ENCODE measurements around the gene LSG1. TPM values are rescaled to one million over a fixed set of nuclear protein-coding genes. Genes with fewer than 3 reads are reported as not detected.

LSG1 gene
- total RNA-seq, 2 experiments from 2014 or later, result 47.3 to 55.2 TPM

GRCh38 chr3:194592798-194593752 is 78.9 kb downstream of the LSG1 start:
- Mint-ChIP-seq H3K36me3 (no peaks in the 10 kb centered on the region), H3K9me3 (no peaks in the 10 kb centered on the region), H3K4me3 (no peak overlapping the region), H3K4me1 (peaks cover 5% of the 10 kb centered on the region), H3K27me3 (no peaks in the 10 kb centered on the region), H3K27ac (no peak overlapping the region)
- DNase-seq (no peak), ATAC-seq (ENCODE audit: low read depth) (no peak)
- POLR2A ChIA-PET, result interaction anchor here (0.7 kb wide), 1 partner anchor 9 kb away, joined by 3 read pairs; no protein-coding TSS in a partner anchor

Other genes starting within 250 kb of the LSG1 start
- gene ATP13A3, start 185.2 kb downstream of the LSG1 start, total RNA-seq, result 10 to 100 TPM; 56.3 to 57.0 TPM
- 1 to 10 TPM; 6.3 to 8.1 TPM for gene TMEM44, start 38.8 kb downstream of the LSG1 start, total RNA-seq
- 1 to 10 TPM; 5.1 to 6.6 TPM for gene FAM43A, start 13.7 kb upstream of the LSG1 start, total RNA-seq

All from activated naive CD8-positive, alpha-beta T cell treated with anti-CD3 and anti-CD28 coated beads, Interleukin-2, amount 10 ng/mL, durations not matched to agents 7 days and 5 days (primary cell).